Measurements from ENCODE around the gene TSPAN9. TPM values are rescaled to one million over a fixed set of nuclear protein-coding genes. Genes with fewer than 3 reads are reported as not detected.

TSPAN9 gene
- polyA plus RNA-seq, 3 donors from 2014 or later = 0.44 TPM; not detected in 2

- Mint-ChIP-seq H3K36me3 (no peaks in the 10 kb centered on the region), H3K4me3 (no peak overlapping the region), H3K27me3 (ENCODE audit: low read depth in 3 of 3) (peaks cover 0 to 9% (median 5%) of the 10 kb centered on the region in 3 donors), H3K9me3 (no peaks in the 10 kb centered on the region), H3K4me1 (no peaks in the 10 kb centered on the region), H3K27ac (peak overlapping the region in 1 of 6 donors; percentile 24)
- no peak for DNase-seq
Measured at GRCh38 chr12:3040026-3040656, 37.0 kb upstream of the TSPAN9 start.

- Mint-ChIP-seq H3K4me3 (no peak overlapping the region), H3K27ac (no peak overlapping the region), H3K9me3 (no peaks in the 10 kb centered on the region), H3K27me3 (ENCODE audit: low read depth in 3 of 3) (peaks cover 0 to 9% (median 5%) of the 10 kb centered on the region in 3 donors), H3K4me1 (no peaks in the 10 kb centered on the region), H3K36me3 (no peaks in the 10 kb centered on the region)
- DNase-seq = no peak
Measured at GRCh38 chr12:3040663-3041544, 36.3 kb upstream of the TSPAN9 start.

- H3K4me3 Mint-ChIP-seq = no peak overlapping the region
Measured at GRCh38 chr12:3041558-3042164, 35.5 kb upstream of the TSPAN9 start.

GRCh38 chr12:3042394-3042793, 34.8 kb upstream of the TSPAN9 start:
- no peaks in the 10 kb centered on the region for H3K9me3 Mint-ChIP-seq
- H3K4me3 Mint-ChIP-seq = no peak overlapping the region
- no peak for DNase-seq
- H3K27me3 Mint-ChIP-seq (ENCODE audit: low read depth in 3 of 3) = peaks cover 0 to 9% (median 5%) of the 10 kb centered on the region in 3 donors
- H3K36me3 Mint-ChIP-seq = no peaks in the 10 kb centered on the region
- H3K27ac Mint-ChIP-seq = no peak overlapping the region
- H3K4me1 Mint-ChIP-seq = no peaks in the 10 kb centered on the region

More at GRCh38 chr12:3041558-3042164, 35.5 kb upstream of the TSPAN9 start:
- Mint-ChIP-seq H3K27me3 (ENCODE audit: low read depth in 3 of 3) (peaks cover 0 to 9% (median 5%) of the 10 kb centered on the region in 3 donors), H3K27ac (no peak overlapping the region), H3K36me3 (no peaks in the 10 kb centered on the region), H3K4me1 (no peaks in the 10 kb centered on the region), H3K9me3 (no peaks in the 10 kb centered on the region)
- DNase-seq = peak; percentile 13 to 33 (median 24)

GRCh38 chr12:3042826-3043225, 34.4 kb upstream of the TSPAN9 start:
- DNase-seq = no peak
- no peak overlapping the region for H3K4me3 Mint-ChIP-seq
- no peaks in the 10 kb centered on the region for H3K4me1 Mint-ChIP-seq
- no peak overlapping the region for H3K27ac Mint-ChIP-seq
- peaks cover 0 to 12% (median 5%) of the 10 kb centered on the region in 3 donors for H3K27me3 Mint-ChIP-seq (ENCODE audit: low read depth in 3 of 3)
- H3K9me3 Mint-ChIP-seq = no peaks in the 10 kb centered on the region
- no peaks in the 10 kb centered on the region for H3K36me3 Mint-ChIP-seq

GRCh38 chr12:3043406-3043805, 33.8 kb upstream of the TSPAN9 start:
- no peak overlapping the region for H3K4me3 Mint-ChIP-seq
- no peak for DNase-seq
- no peaks in the 10 kb centered on the region for H3K36me3 Mint-ChIP-seq
- H3K9me3 Mint-ChIP-seq = no peaks in the 10 kb centered on the region
- H3K27me3 Mint-ChIP-seq (ENCODE audit: low read depth in 3 of 3) = peaks cover 0 to 12% (median 6%) of the 10 kb centered on the region in 3 donors
- H3K27ac Mint-ChIP-seq = no peak overlapping the region
- H3K4me1 Mint-ChIP-seq = no peaks in the 10 kb centered on the region

- no peak for DNase-seq
- Mint-ChIP-seq H3K36me3 (no peaks in the 10 kb centered on the region), H3K4me1 (no peaks in the 10 kb centered on the region), H3K9me3 (no peaks in the 10 kb centered on the region), H3K4me3 (no peak overlapping the region), H3K27ac (no peak overlapping the region), H3K27me3 (ENCODE audit: low read depth in 3 of 3) (peaks cover under 1 to 12% (median 6%) of the 10 kb centered on the region in 3 donors)
Measured at GRCh38 chr12:3044141-3044630, 33.0 kb upstream of the TSPAN9 start.

GRCh38 chr12:3045494-3045893, 31.7 kb upstream of the TSPAN9 start:
- DNase-seq = no peak
- H3K27me3 Mint-ChIP-seq (ENCODE audit: low read depth in 3 of 3) = peaks cover 5 to 15% (median 8%) of the 10 kb centered on the region in 3 donors
- no peaks in the 10 kb centered on the region for H3K9me3 Mint-ChIP-seq
- no peak overlapping the region for H3K4me3 Mint-ChIP-seq
- no peak overlapping the region for H3K27ac Mint-ChIP-seq
- no peaks in the 10 kb centered on the region for H3K36me3 Mint-ChIP-seq
- H3K4me1 Mint-ChIP-seq = no peaks in the 10 kb centered on the region

- DNase-seq = no peak
- Mint-ChIP-seq H3K36me3 (no peaks in the 10 kb centered on the region), H3K27me3 (ENCODE audit: low read depth in 3 of 3) (peaks cover 5 to 15% (median 8%) of the 10 kb centered on the region in 3 donors), H3K4me3 (no peak overlapping the region), H3K9me3 (no peaks in the 10 kb centered on the region), H3K4me1 (no peaks in the 10 kb centered on the region), H3K27ac (no peak overlapping the region)
Measured at GRCh38 chr12:3045989-3046388, 31.2 kb upstream of the TSPAN9 start.

- Mint-ChIP-seq H3K9me3 (no peaks in the 10 kb centered on the region), H3K4me1 (no peaks in the 10 kb centered on the region), H3K4me3 (no peak overlapping the region), H3K27me3 (ENCODE audit: low read depth in 3 of 3) (peaks cover 5 to 18% (median 7%) of the 10 kb centered on the region in 3 donors), H3K36me3 (no peaks in the 10 kb centered on the region), H3K27ac (no peak overlapping the region)
- no peak for DNase-seq
Measured at GRCh38 chr12:3046441-3047200, 30.6 kb upstream of the TSPAN9 start.

- Mint-ChIP-seq H3K36me3 (no peaks in the 10 kb centered on the region), H3K27me3 (ENCODE audit: low read depth in 3 of 3) (peaks cover 6 to 16% (median 6%) of the 10 kb centered on the region in 3 donors)
Measured at GRCh38 chr12:3047961-3048360, 29.2 kb upstream of the TSPAN9 start.

GRCh38 chr12:3048540-3048939, 28.6 kb upstream of the TSPAN9 start:
- Mint-ChIP-seq H3K4me1 (no peaks in the 10 kb centered on the region), H3K27me3 (ENCODE audit: low read depth in 3 of 3) (peaks cover 5 to 12% (median 6%) of the 10 kb centered on the region in 3 donors), H3K4me3 (no peak overlapping the region), H3K27ac (no peak overlapping the region), H3K36me3 (no peaks in the 10 kb centered on the region), H3K9me3 (no peaks in the 10 kb centered on the region)
- DNase-seq = no peak

More at GRCh38 chr12:3047961-3048360, 29.2 kb upstream of the TSPAN9 start:
- Mint-ChIP-seq H3K9me3 (no peaks in the 10 kb centered on the region), H3K4me1 (no peaks in the 10 kb centered on the region), H3K4me3 (no peak overlapping the region), H3K27ac (no peak overlapping the region)
- no peak for DNase-seq

- Mint-ChIP-seq H3K36me3 (no peaks in the 10 kb centered on the region), H3K9me3 (no peaks in the 10 kb centered on the region), H3K4me1 (no peaks in the 10 kb centered on the region), H3K4me3 (no peak overlapping the region), H3K27me3 (ENCODE audit: low read depth in 3 of 3) (peaks cover 5 to 11% (median 6%) of the 10 kb centered on the region in 3 donors), H3K27ac (no peak overlapping the region)
- DNase-seq = no peak
Measured at GRCh38 chr12:3049176-3049575, 28.0 kb upstream of the TSPAN9 start.
